ACC112 (cell line): Measurements from ENCODE around the gene KL.

ENCODE experiments used
- H2AFZ ChIP-seq: fragments of 200-600 bp; sonication (generic); one replicate; pipeline ENCODE4 v1.6.0; 2017; ENCODE audit warnings: antibody characterized with exemption, low read length; ENCODE audit not compliant: unreplicated experiment
- H3K27ac ChIP-seq: fragments of 200-600 bp; sonication (generic); 2 replicates; pipeline ENCODE4 v1.5.1; 2014; ENCODE audit warnings: low read depth, mild to moderate bottlenecking, antibody characterized with exemption, low read length, moderate library complexity
- H3K27me3 ChIP-seq: fragments of 200-600 bp; sonication (generic); 2 replicates; pipeline ENCODE4 v1.6.1; 2014; ENCODE audit warnings: mild to moderate bottlenecking, antibody characterized with exemption, low read length, moderate library complexity, mixed read lengths; ENCODE audit not compliant: insufficient read depth
- H3K36me3 ChIP-seq: fragments of 200-600 bp; sonication (generic); 2 replicates; pipeline ENCODE4 v1.6.1; 2016; ENCODE audit warnings: mild to moderate bottlenecking, antibody characterized with exemption, low read length, moderate library complexity, mixed read lengths; ENCODE audit not compliant: insufficient read depth
- H3K4me1 ChIP-seq: fragments of 200-600 bp; sonication (generic); one replicate; pipeline ENCODE4 v1.6.1; 2016; ENCODE audit warnings: low read length, mixed read lengths; ENCODE audit not compliant: insufficient read depth, unreplicated experiment, control insufficient read depth
- H3K4me3 ChIP-seq: fragments of 200-600 bp; sonication (generic); 2 replicates; pipeline ENCODE4 v1.5.1; 2014; ENCODE audit warnings: mild to moderate bottlenecking, low read depth, low read length
- H3K79me2 ChIP-seq: fragments of 200-600 bp; sonication (generic); one replicate; pipeline ENCODE4 v1.6.0; 2016; ENCODE audit warnings: low read length; ENCODE audit not compliant: control insufficient read depth, unreplicated experiment, insufficient read depth

Gene KL

DNA sequence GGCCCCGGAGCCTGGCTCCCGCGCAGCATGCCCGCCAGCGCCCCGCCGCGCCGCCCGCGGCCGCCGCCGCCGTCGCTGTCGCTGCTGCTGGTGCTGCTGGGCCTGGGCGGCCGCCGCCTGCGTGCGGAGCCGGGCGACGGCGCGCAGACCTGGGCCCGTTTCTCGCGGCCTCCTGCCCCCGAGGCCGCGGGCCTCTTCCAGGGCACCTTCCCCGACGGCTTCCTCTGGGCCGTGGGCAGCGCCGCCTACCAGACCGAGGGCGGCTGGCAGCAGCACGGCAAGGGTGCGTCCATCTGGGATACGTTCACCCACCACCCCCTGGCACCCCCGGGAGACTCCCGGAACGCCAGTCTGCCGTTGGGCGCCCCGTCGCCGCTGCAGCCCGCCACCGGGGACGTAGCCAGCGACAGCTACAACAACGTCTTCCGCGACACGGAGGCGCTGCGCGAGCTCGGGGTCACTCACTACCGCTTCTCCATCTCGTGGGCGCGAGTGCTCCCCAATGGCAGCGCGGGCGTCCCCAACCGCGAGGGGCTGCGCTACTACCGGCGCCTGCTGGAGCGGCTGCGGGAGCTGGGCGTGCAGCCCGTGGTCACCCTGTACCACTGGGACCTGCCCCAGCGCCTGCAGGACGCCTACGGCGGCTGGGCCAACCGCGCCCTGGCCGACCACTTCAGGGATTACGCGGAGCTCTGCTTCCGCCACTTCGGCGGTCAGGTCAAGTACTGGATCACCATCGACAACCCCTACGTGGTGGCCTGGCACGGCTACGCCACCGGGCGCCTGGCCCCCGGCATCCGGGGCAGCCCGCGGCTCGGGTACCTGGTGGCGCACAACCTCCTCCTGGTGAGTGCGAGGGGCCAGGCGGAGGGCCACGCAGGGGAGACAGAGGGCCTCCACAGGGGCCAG lies at the start of gene KL:
TSS of gene KL (plus strand) at position 10 of the 909 bp plus-strand sequence. CDS start at position 28, 18 bp downstream.
- Histone ChIP-seq H3K79me2 (no peaks in the 10 kb centered on the region), H3K4me3 (peak within 1 kb of the TSS; percentile 56; the same call in 1 of the 2 replicates)

GRCh38 chr13:32967584-32968182 lies 48.5 kb upstream of the KL start:
- Histone ChIP-seq H3K4me3 (no peak overlapping the region), H3K36me3 (no peaks in the 10 kb centered on the region), H3K27me3 (peaks cover 2% of the 10 kb centered on the region; the same call in 1 of the 2 replicates), H3K79me2 (no peaks in the 10 kb centered on the region), H3K4me1 (peaks cover 3% of the 10 kb centered on the region), H2AFZ (no peak overlapping the region), H3K27ac (no peak overlapping the region)

More for the DNA sequence above, at the start of gene KL:
- Histone ChIP-seq H3K27me3 (peaks cover 82% of the 10 kb centered on the region), H3K27ac (no peak within 1 kb of the TSS), H2AFZ (peak within 1 kb of the TSS; percentile 49), H3K4me1 (no peaks in the 10 kb centered on the region), H3K36me3 (no peaks in the 10 kb centered on the region)

DNA sequence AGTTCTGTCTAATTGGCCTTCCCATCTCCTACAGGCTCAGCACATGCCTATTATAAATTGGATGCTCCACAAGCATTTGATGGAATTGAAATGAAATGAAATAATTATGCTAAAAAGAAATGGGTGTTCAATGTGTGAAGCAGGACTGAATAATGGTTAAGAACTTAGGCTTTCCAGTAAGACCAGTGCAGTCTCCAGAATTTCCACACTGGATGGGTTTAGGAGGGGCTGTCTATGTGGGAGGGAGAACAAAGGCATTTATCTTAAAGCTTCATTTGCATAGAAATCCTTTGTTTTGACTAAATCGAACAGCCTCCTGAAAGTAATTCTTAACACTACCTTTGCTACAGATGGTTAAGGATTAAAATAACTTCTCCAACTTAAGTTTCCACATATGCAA lies 47.9 kb upstream of the KL start:
- Histone ChIP-seq H3K4me1 (peaks cover 3% of the 10 kb centered on the region), H3K27me3 (no peaks in the 10 kb centered on the region), H2AFZ (no peak overlapping the region), H3K4me3 (no peak overlapping the region), H3K36me3 (no peaks in the 10 kb centered on the region), H3K27ac (no peak overlapping the region), H3K79me2 (no peaks in the 10 kb centered on the region)

GRCh38 chr13:32968793-32969192 lies 47.4 kb upstream of the KL start:
- no peaks in the 10 kb centered on the region for H3K27me3 ChIP-seq
- H3K36me3 ChIP-seq = no peaks in the 10 kb centered on the region
- H3K79me2 ChIP-seq = no peaks in the 10 kb centered on the region
- no peak overlapping the region for H3K4me3 ChIP-seq
- no peak overlapping the region for H3K27ac ChIP-seq
- H2AFZ ChIP-seq = no peak overlapping the region
- peaks cover 3% of the 10 kb centered on the region for H3K4me1 ChIP-seq

GRCh38 chr13:32969516-32969941 lies 46.7 kb upstream of the KL start:
- peak overlapping the region; percentile 73 for H2AFZ ChIP-seq
- peak overlapping the region; percentile 1 for H3K27ac ChIP-seq
- no peaks in the 10 kb centered on the region for H3K27me3 ChIP-seq
- H3K36me3 ChIP-seq = no peaks in the 10 kb centered on the region
- H3K4me3 ChIP-seq = peak overlapping the region; percentile 40
- no peaks in the 10 kb centered on the region for H3K79me2 ChIP-seq
- H3K4me1 ChIP-seq = peaks cover 3% of the 10 kb centered on the region

- no peaks in the 10 kb centered on the region for H3K79me2 ChIP-seq
- H2AFZ ChIP-seq = no peak overlapping the region
- no peak overlapping the region for H3K4me3 ChIP-seq
- H3K36me3 ChIP-seq = no peaks in the 10 kb centered on the region
- no peak overlapping the region for H3K27ac ChIP-seq
- H3K4me1 ChIP-seq = no peaks in the 10 kb centered on the region
- no peaks in the 10 kb centered on the region for H3K27me3 ChIP-seq
Observed at GRCh38 chr13:32976056-32976805, 40.0 kb upstream of the KL start.

DNA sequence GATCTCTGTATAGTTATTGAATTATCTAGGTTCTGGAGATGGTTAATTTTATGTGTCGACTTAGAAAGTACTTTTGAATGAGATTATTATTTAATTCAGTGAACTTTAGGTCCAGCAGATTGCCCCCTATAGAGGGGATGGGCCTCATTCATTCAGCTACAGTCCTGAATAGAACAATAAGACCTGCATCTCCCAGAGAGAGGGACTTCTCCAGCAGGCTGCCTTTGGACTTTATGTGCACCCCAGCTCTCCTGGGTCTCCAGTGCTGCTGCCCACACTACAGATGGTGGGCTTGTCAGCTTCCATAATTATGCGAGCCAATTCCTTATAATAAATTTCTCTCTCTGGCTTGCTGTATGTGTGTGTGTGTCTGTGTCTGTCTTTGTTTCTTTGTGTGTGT lies 39.3 kb upstream of the KL start:
- Histone ChIP-seq H2AFZ (no peak overlapping the region), H3K79me2 (no peaks in the 10 kb centered on the region), H3K4me1 (no peaks in the 10 kb centered on the region), H3K36me3 (no peaks in the 10 kb centered on the region), H3K27me3 (no peaks in the 10 kb centered on the region), H3K4me3 (no peak overlapping the region), H3K27ac (no peak overlapping the region)

- H3K4me3 ChIP-seq = no peak overlapping the region
- H2AFZ ChIP-seq = no peak overlapping the region
- no peak overlapping the region for H3K27ac ChIP-seq
- H3K36me3 ChIP-seq = no peaks in the 10 kb centered on the region
- no peaks in the 10 kb centered on the region for H3K4me1 ChIP-seq
- peaks cover 2% of the 10 kb centered on the region; the same call in 1 of the 2 replicates for H3K27me3 ChIP-seq
- no peaks in the 10 kb centered on the region for H3K79me2 ChIP-seq
Observed at GRCh38 chr13:32977321-32977720, 38.9 kb upstream of the KL start.

- Histone ChIP-seq H3K4me1 (no peaks in the 10 kb centered on the region), H3K27ac (no peak overlapping the region), H3K4me3 (no peak overlapping the region), H3K27me3 (peaks cover 3% of the 10 kb centered on the region; the same call in 1 of the 2 replicates), H3K36me3 (no peaks in the 10 kb centered on the region), H3K79me2 (no peaks in the 10 kb centered on the region), H2AFZ (no peak overlapping the region)
Observed at GRCh38 chr13:32978278-32978677, 37.9 kb upstream of the KL start.

DNA sequence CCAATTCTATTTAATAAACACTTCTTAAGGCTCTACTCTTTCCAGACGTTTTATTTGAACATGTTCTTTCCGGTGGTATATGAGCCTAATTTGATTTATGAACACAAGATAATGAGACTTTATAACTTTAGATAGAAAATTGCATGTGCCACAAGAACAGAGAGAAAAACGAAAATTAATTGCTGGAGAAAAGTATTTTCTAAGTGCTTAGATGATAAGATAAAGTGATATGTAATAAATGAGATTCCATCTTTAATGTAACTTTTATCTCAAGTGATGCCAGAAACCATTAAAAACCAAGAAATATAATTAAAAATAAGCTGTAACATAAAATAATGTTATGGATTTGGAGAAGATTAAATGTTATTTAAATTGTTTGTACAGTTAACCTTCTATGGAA lies 33.2 kb upstream of the KL start:
- Histone ChIP-seq H3K27me3 (peaks cover 3% of the 10 kb centered on the region; the same call in 1 of the 2 replicates), H3K4me3 (no peak overlapping the region), H3K36me3 (no peaks in the 10 kb centered on the region), H2AFZ (no peak overlapping the region), H3K27ac (no peak overlapping the region), H3K4me1 (no peaks in the 10 kb centered on the region), H3K79me2 (no peaks in the 10 kb centered on the region)
